HG02588 (cell line): ENCODE data around the gene CROCC2.

Experiments used
- ATAC-seq: cut with Tn5 transposase; IDR thresholded peaks from one replicate; pipeline ENCODE4 v1.9.1; 2021; ENCODE audit warnings: mild to moderate bottlenecking, moderate library complexity; ENCODE audit not compliant: unreplicated experiment

Gene CROCC2

DNA sequence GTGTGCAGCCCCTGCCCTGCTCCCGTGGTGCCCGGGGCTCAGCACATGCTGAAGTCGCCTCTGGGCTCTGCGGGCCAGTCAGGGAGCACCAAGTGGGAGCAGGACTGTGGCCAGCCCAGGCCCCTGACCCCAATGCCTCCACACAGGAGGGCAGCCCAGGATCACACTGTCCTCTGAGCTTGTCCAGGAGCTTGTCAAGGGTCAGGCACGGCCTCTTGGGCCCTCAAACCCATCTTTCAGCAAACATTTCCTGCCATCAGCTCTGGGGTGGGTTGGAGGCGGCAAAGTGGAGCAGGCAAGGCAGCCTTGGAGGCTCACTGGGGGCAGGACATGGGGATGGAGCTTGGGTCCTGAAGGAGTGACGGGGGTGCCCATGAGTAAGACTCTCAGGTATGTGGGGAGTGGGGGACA is 102.6 kb downstream of the CROCC2 start:
- no peak for ATAC-seq

- ATAC-seq: no peak
Observed at GRCh38 chr2:241009191-241009590, 103.1 kb downstream of the CROCC2 start.

- ATAC-seq: no peak
Observed at GRCh38 chr2:241009601-241010530, 103.7 kb downstream of the CROCC2 start.

- ATAC-seq: no peak
Observed at GRCh38 chr2:241010531-241011295, 104.6 kb downstream of the CROCC2 start.

- ATAC-seq: no peak
Observed at GRCh38 chr2:241011296-241011600, 105.1 kb downstream of the CROCC2 start.

DNA sequence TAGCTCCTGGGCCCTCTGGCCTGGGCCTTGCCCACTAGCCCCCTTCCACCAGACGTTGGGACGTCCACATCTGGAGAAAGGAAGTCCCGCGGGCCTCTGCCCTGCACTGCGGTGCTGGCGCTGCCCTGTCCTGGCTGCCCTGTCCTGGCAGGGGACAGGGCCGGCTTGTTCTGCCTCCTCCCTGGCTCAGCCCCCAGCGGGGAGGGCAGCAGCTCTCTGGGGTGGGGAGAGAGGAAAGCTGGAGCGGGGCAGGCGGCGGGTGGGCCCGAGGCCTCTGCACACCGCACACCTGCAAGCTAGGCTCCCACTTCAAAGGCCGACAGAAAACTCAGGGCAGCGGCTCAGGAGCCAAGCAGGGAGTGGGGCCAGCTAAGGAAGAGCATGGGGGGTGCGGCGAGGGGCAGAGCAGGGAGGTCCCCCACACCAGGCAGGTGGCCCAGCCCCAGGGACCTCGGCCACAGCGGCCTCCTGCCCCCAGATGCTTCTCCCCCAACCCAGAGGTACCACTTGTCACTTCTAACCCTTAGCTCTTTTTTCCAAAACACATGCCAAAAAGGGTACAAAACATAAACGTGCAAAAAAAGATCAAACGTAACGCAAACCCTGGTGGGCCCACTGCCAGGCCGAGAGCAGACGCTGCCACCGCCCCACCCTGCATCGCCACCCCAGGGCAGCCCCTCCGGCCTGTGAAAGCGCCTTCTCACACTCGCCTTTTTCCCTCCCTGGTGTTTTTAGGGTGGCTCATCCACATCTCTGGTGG is 105.8 kb downstream of the CROCC2 start:
- no peak for ATAC-seq

GRCh38 chr2:241014224-241014623 is 108.1 kb downstream of the CROCC2 start:
- ATAC-seq: no peak

DNA sequence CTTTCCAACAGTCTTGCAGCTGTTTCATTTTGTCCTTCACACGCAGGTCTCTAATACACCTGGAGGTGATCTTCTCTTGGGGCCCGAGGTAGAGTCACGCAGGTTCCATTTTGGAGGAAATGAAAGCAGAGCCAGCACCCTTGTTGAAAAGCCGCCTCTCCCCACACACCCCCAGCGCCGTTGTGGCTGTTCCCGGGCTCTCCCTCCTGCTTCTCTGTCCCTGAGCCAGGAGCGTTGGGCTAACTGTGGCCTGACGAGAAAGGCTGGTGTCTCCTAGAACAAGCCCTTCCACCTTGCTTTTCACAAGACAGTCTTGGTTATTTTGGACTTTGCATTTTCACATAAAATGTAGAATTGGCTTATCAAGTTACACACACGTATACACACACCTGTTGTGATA is 108.6 kb downstream of the CROCC2 start:
- ATAC-seq: no peak

- ATAC-seq: no peak
Observed at GRCh38 chr2:241015439-241015838, 109.3 kb downstream of the CROCC2 start.

DNA sequence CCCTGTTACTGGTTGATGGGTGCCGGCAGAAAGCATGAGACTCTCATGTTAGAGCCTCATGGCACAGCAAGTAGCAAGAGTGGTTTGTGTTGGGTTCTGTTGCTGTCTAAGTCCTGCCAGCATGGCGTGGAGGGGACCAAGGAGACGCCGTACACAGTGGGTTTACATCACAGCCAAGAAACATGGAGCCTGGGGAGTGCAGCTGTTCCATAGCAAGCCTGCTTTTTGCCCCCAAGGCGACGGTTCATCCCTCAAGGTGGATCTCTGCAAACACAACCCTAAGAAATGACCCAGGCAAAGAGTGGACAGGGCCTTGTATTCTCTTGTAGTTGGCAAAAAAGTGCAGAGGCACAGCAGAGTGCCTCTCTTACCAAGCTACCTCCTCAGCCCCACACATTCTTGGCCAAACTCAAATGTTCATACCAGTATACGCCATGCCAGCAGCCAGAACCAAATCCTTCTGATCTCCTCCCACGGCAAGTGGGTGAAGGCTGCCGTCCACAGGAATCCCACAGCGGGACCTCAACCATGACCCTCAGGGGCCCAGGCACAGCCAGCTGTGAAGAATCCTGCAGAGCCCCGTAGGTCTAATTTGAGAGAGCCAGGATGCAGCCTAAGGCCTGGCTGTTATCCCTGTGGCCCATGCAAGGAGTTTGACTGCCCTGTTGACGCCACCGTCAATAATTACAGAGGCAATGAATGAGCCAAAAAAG is 111.2 kb downstream of the CROCC2 start:
- no peak for ATAC-seq

GRCh38 chr2:241018051-241018891 is 112.1 kb downstream of the CROCC2 start:
- no peak for ATAC-seq

- ATAC-seq: no peak
Observed at GRCh38 chr2:241019441-241020139, 113.5 kb downstream of the CROCC2 start.

- no peak for ATAC-seq
Observed at GRCh38 chr2:241020201-241020600, 114.1 kb downstream of the CROCC2 start.

GRCh38 chr2:241020629-241021190 is 114.6 kb downstream of the CROCC2 start:
- no peak for ATAC-seq

- ATAC-seq: no peak
Observed at GRCh38 chr2:241025639-241026038, 119.5 kb downstream of the CROCC2 start.

DNA sequence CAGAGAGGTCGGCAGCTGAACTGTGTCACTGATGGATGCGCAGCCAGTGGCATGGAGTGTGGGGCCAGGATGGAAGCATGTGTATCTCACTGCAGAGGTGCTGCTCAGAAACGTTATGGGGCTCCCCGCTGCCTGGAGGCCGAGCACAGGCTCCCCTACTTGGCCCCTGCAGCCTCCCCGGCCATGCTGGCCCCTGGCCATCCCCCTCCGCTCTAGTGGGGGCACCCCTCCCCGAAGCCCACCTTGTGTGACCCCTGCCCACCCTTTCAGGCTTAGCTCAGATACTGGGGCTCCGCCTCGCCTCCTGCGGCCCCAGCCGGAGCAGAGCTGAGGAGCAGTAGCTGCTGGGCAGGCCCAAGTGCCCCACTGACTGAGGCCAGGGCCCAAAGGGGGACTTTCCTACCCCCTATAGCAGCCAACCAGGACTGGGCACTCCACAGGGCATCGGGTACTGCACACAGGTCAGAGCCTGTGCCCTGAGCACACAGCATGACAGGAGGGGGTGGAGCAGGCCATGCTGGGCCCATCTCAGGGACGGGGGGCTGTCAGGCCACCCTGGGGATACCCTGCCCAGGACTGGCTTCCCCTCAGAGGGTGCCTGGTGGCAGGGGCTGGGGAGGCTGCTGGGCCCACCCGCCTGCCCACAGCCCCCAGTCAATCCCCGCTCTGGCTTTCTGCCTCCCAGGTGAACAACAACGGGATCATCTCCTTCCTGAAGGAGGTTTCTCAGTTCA is 123.6 kb downstream of the CROCC2 start:
- no peak for ATAC-seq

- ATAC-seq: no peak
Observed at GRCh38 chr2:241030333-241030680, 124.2 kb downstream of the CROCC2 start.

- ATAC-seq: no peak
Observed at GRCh38 chr2:241030883-241031282, 124.7 kb downstream of the CROCC2 start.
